Chondrocyte (in vitro differentiated cells): Measurements from ENCODE around the gene LRRC27. TPM values are rescaled to one million over a fixed set of nuclear protein-coding genes. Genes with fewer than 3 reads are reported as not detected.

Experiments used
- DNase-seq: peaks from one replicate; pipeline ENCODE4 v3.0.0; 2021; ENCODE audit warnings: mixed read lengths, low spot score
- H3K27ac Mint-ChIP-seq: one replicate; pipeline ENCODE4 v1.8.0; 2021; ENCODE audit warnings: mild to moderate bottlenecking, moderate library complexity, mixed read lengths; ENCODE audit not compliant: unreplicated experiment
- H3K27me3 Mint-ChIP-seq: 2 replicates; pipeline ENCODE4 v1.8.0; 2021; ENCODE audit warnings: low read depth, mixed read lengths
- H3K36me3 Mint-ChIP-seq: 2 replicates; pipeline ENCODE4 v1.8.0; 2021; ENCODE audit warnings: low read depth, mixed read lengths
- H3K4me1 Mint-ChIP-seq: 2 replicates; pipeline ENCODE4 v1.8.0; 2021; ENCODE audit warnings: low read depth, mild to moderate bottlenecking, mixed read lengths
- H3K4me3 Mint-ChIP-seq: one replicate; pipeline ENCODE4 v1.8.0; 2021; ENCODE audit warnings: mild to moderate bottlenecking, moderate library complexity, mixed read lengths; ENCODE audit not compliant: unreplicated experiment
- H3K9me3 Mint-ChIP-seq: 2 replicates; pipeline ENCODE4 v1.8.0; 2021; ENCODE audit warnings: low read depth, mixed read lengths
- total RNA-seq: library from RNA; stranded (reverse); gene quantifications from 3 replicates; pipeline ENCODE4 v1.2.1, GENCODE V29; 2021
- TF ChIP-seq, protein P1 (sequence below): fragments of 200-600 bp; sonication (generic); IDR thresholded peaks from 2 replicates; pipeline ENCODE4 v1.5.0; 2021; ENCODE audit warnings: antibody characterized with exemption, mild to moderate bottlenecking, moderate library complexity

LRRC27 gene
- total RNA-seq, 1 donor from 2014 or later: 13.2 TPM

DNA sequence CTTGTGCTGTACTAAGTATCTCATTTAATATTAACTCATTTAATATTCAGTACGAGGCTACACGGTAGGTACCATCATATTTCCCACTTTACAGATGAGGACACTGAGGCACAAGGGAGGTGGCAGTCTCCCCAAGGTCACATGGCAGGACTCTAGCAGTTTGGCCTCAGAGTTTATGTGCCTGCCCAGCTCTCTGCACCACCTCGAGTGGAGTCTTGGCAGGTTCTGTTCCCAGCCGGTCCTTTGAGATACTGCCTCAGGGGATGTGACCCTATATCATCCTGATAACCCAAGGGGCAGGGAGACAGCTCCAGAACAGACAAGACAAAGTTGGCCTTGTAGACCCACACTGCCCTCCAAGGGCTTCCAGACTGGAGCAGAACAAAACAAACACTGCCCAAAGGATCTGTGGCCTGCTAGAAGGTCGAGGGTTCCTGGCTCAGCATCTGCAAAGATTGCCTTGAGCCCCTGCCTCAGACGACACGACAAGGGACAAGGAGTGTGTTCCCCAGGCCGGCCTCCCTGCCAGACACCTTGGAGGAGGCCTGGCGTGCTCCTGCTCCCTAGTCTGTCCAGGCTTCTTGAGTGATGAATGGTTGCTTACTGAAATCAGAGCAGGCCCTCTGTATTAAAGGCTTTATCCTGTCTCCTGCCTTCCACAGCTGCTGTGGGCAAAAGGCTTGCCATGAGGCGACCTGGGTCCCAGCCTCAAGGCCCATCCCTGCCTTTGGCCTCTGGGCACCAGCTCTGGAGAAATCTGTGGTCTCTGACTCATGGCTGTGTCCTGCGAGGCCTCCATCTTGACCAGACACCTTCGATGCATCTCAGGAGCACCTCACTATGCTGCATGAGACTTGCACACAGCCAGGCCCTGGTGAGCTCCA, 61.1 kb downstream of the LRRC27 start:
- peak; percentile 79 for DNase-seq
- H3K4me1 Mint-ChIP-seq: peaks cover 5% of the 10 kb centered on the region
- TF ChIP-seq, protein P1, sequence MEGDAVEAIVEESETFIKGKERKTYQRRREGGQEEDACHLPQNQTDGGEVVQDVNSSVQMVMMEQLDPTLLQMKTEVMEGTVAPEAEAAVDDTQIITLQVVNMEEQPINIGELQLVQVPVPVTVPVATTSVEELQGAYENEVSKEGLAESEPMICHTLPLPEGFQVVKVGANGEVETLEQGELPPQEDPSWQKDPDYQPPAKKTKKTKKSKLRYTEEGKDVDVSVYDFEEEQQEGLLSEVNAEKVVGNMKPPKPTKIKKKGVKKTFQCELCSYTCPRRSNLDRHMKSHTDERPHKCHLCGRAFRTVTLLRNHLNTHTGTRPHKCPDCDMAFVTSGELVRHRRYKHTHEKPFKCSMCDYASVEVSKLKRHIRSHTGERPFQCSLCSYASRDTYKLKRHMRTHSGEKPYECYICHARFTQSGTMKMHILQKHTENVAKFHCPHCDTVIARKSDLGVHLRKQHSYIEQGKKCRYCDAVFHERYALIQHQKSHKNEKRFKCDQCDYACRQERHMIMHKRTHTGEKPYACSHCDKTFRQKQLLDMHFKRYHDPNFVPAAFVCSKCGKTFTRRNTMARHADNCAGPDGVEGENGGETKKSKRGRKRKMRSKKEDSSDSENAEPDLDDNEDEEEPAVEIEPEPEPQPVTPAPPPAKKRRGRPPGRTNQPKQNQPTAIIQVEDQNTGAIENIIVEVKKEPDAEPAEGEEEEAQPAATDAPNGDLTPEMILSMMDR: no peak
- no peaks in the 10 kb centered on the region for H3K36me3 Mint-ChIP-seq
- H3K27ac Mint-ChIP-seq: peak overlapping the region; percentile 45
- peaks cover 7% of the 10 kb centered on the region for H3K9me3 Mint-ChIP-seq
- H3K4me3 Mint-ChIP-seq: no peak overlapping the region
- H3K27me3 Mint-ChIP-seq: no peaks in the 10 kb centered on the region

GRCh38 chr10:132393695-132394181, 61.7 kb downstream of the LRRC27 start:
- no peaks in the 10 kb centered on the region for H3K36me3 Mint-ChIP-seq
- H3K27ac Mint-ChIP-seq: no peak overlapping the region
- no peaks in the 10 kb centered on the region for H3K27me3 Mint-ChIP-seq
- no peak overlapping the region for H3K4me3 Mint-ChIP-seq
- DNase-seq: no peak
- peaks cover 7% of the 10 kb centered on the region for H3K4me1 Mint-ChIP-seq
- H3K9me3 Mint-ChIP-seq: peaks cover 7% of the 10 kb centered on the region
- TF ChIP-seq, protein P1: no peak

- no peak overlapping the region for H3K27ac Mint-ChIP-seq
- H3K4me1 Mint-ChIP-seq: peaks cover 7% of the 10 kb centered on the region
- no peak for DNase-seq
- no peaks in the 10 kb centered on the region for H3K36me3 Mint-ChIP-seq
- TF ChIP-seq, protein P1: no peak
- H3K4me3 Mint-ChIP-seq: no peak overlapping the region
- H3K9me3 Mint-ChIP-seq: peaks cover 7% of the 10 kb centered on the region
- no peaks in the 10 kb centered on the region for H3K27me3 Mint-ChIP-seq
These were observed 62.3 kb downstream of the LRRC27 start for GRCh38 chr10:132394201-132394811.

GRCh38 chr10:132394936-132395703, 63.1 kb downstream of the LRRC27 start:
- H3K27me3 Mint-ChIP-seq: no peaks in the 10 kb centered on the region
- no peak overlapping the region for H3K27ac Mint-ChIP-seq
- peaks cover 7% of the 10 kb centered on the region for H3K9me3 Mint-ChIP-seq
- no peak for DNase-seq
- TF ChIP-seq, protein P1: no peak
- H3K36me3 Mint-ChIP-seq: no peaks in the 10 kb centered on the region
- H3K4me1 Mint-ChIP-seq: peaks cover 14% of the 10 kb centered on the region
- no peak overlapping the region for H3K4me3 Mint-ChIP-seq
